ENCODE measurements around the gene IPO7. TPM values are rescaled to one million over a fixed set of nuclear protein-coding genes. Genes with fewer than 3 reads are reported as not detected.

Gene IPO7
- total RNA-seq, 6 experiments from 2014 or later: 33.2 to 53.6 (median 45.0) TPM

GRCh38 chr11:9473408-9473807 lies 89.0 kb downstream of the IPO7 start:
- intact Hi-C loops (cut with DNase I): no loop called here
- no peak for DNase-seq
- no peaks in the 10 kb centered on the region for H3K4me1 ChIP-seq
- H3K27me3 ChIP-seq: no peaks in the 10 kb centered on the region
- ATAC-seq: no peak
- H3K36me3 ChIP-seq: peaks cover 0 to 33% (median 10%) of the 10 kb centered on the region in 4 donors
- TF ChIP-seq CTCF (IDR thresholded peaks at IDR 0.05) (no peak), POLR2A (IDR thresholded peaks at IDR 0.05) (no peak)
- no peaks in the 10 kb centered on the region for H3K9me3 ChIP-seq
- no peak overlapping the region for H3K27ac ChIP-seq
- H3K4me3 ChIP-seq: no peak overlapping the region

- no peaks in the 10 kb centered on the region for H3K4me1 ChIP-seq
- DNase-seq (no peak), ATAC-seq (no peak)
- 67% methylated on average over 2 of the region's 2 CpGs for WGBS (ENCODE audit: insufficient coverage, low coverage, low lambda C conversion rate, missing lambda C conversion rate)
- H3K36me3 ChIP-seq: peaks cover 0 to 36% (median 16%) of the 10 kb centered on the region in 4 donors
- TF ChIP-seq CTCF (IDR thresholded peaks at IDR 0.05): no peak
- TF ChIP-seq POLR2A (IDR thresholded peaks at IDR 0.05): no peak
- no peaks in the 10 kb centered on the region for H3K9me3 ChIP-seq
- H3K27ac ChIP-seq: no peak overlapping the region
- no peak overlapping the region for H3K4me3 ChIP-seq
- H3K27me3 ChIP-seq: no peaks in the 10 kb centered on the region
- intact Hi-C loops (cut with DNase I): no loop called here
Measured at GRCh38 chr11:9479899-9480298, 95.4 kb downstream of the IPO7 start.

GRCh38 chr11:9489080-9489765 lies 104.8 kb downstream of the IPO7 start:
- H3K27me3 ChIP-seq: no peaks in the 10 kb centered on the region
- intact Hi-C loops (cut with DNase I): no loop called here
- TF ChIP-seq POLR2A (IDR thresholded peaks at IDR 0.05): no peak
- no peak overlapping the region for H3K4me3 ChIP-seq
- DNase-seq (no peak), ATAC-seq (no peak)
- peaks cover 0 to 17% (median 4%) of the 10 kb centered on the region in 4 donors for H3K36me3 ChIP-seq
- H3K4me1 ChIP-seq: no peaks in the 10 kb centered on the region
- 94% methylated on average over 3 of the region's 3 CpGs for WGBS (ENCODE audit: insufficient coverage, low coverage, low lambda C conversion rate, missing lambda C conversion rate)
- no peak overlapping the region for H3K27ac ChIP-seq
- H3K9me3 ChIP-seq: no peaks in the 10 kb centered on the region

DNA sequence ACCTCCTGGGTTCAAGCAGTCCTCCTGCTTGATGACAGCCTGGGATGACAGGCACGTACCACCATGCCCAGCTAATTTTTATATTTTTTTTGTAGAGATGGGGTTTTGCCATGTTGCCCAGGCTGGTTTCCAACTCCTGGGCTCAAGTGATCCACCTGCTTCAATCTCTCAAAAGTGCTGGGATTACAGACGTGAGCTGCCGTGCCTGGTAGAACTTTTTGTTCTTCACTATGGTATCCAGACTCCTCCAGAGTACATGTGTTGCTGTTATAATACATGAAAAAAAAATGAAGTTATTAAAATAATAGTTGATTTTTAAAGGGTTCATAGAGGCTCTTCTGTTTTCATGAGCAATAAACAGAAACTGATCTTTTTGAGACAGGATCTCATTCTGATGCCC lies 105.9 kb downstream of the IPO7 start:
- intact Hi-C loops (cut with DNase I): no loop called here
- TF ChIP-seq CTCF (IDR thresholded peaks at IDR 0.05) (no peak), POLR2A (IDR thresholded peaks at IDR 0.05) (no peak)
- Histone ChIP-seq H3K4me3 (no peak overlapping the region), H3K27me3 (no peaks in the 10 kb centered on the region), H3K4me1 (no peaks in the 10 kb centered on the region), H3K27ac (no peak overlapping the region), H3K9me3 (no peaks in the 10 kb centered on the region), H3K36me3 (peaks cover 0 to 23% (median 4%) of the 10 kb centered on the region in 4 donors)
- 96% methylated on average over 3 of the region's 3 CpGs for WGBS (ENCODE audit: insufficient coverage, low coverage, low lambda C conversion rate, missing lambda C conversion rate)
- DNase-seq: no peak
- no peak for ATAC-seq

DNA sequence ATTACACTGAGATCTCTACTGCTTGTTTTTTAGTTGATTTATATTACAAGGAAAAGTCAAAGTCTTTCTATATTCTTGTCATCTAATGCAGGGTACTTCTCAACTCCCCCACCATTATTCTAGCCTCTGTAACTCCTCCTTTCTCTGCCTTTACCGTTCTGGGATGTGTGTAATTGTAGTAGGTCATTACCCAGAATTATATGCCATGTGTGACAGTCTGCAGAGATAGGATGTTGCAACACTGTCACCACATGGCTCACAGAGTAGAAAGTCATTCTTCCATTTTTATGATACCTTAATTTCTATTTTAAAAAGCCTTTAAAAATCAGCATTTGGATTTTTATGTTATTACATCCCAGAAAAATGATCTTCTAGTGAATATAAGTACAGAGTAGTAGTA lies 109.0 kb downstream of the IPO7 start:
- TF ChIP-seq CTCF (IDR thresholded peaks at IDR 0.05) (no peak), POLR2A (IDR thresholded peaks at IDR 0.05) (no peak)
- 9% methylated on average over 1 of the region's 1 CpG for WGBS (ENCODE audit: insufficient coverage, low coverage, low lambda C conversion rate, missing lambda C conversion rate)

More for the DNA sequence above, 109.0 kb downstream of the IPO7 start:
- Histone ChIP-seq H3K4me3 (no peak overlapping the region), H3K4me1 (peaks cover 0 to 3% (median 0%) of the 10 kb centered on the region in 4 donors), H3K27ac (no peak overlapping the region), H3K9me3 (no peaks in the 10 kb centered on the region), H3K27me3 (no peaks in the 10 kb centered on the region), H3K36me3 (peaks cover 0 to 33% (median 6%) of the 10 kb centered on the region in 4 donors)
- intact Hi-C loops (cut with DNase I): no loop called here
- ATAC-seq (peak in 1 of 4 donors; percentile 55), DNase-seq (no peak)

All from right lobe of liver (tissue), 6 donors.